Kidney (tissue), 14 donors: Measurements from ENCODE around the gene ZNF143. TPM values are rescaled to one million over a fixed set of nuclear protein-coding genes. Genes with fewer than 3 reads are reported as not detected.

Experiments used
- DNase-seq, 5 donors: peaks; one replicate each; pipeline ENCODE4 v3.0.0-alpha.2; 2013 to 2020
- FAIRE-seq: peaks from 2 replicates; lab custom pipeline; 2012; peaks lifted over from hg19 to GRCh38; lab: Jason Lieb, UNC
- H3K27ac ChIP-seq, 2 donors: one replicate each; pipeline ENCODE4 v1.7.0; 2013; ENCODE audit warnings: low read depth in 2 of 2, low read length in 2 of 2, inconsistent platforms in 1 of 2
- H3K27me3 ChIP-seq: one replicate; pipeline ENCODE4 v1.7.1; 2013; ENCODE audit warnings: low read length, inconsistent platforms; ENCODE audit not compliant: control insufficient read depth, insufficient read depth
- H3K36me3 ChIP-seq, 3 donors: one replicate each; pipeline versions ENCODE4 v1.7.0 to v1.7.1; 2013; ENCODE audit warnings: low read length in 3 of 3, control low read depth in 1 of 3, inconsistent platforms in 1 of 3; ENCODE audit not compliant: insufficient read depth in 3 of 3, control insufficient read depth in 2 of 3
- H3K4me1 ChIP-seq, 3 donors: one replicate each; pipeline versions ENCODE4 v1.7.0 to v1.7.1; 2013; ENCODE audit warnings: low read length in 3 of 3, inconsistent platforms in 1 of 3, low read depth in 1 of 3; ENCODE audit not compliant: control insufficient read depth in 2 of 3, insufficient read depth in 2 of 3
- H3K4me3 ChIP-seq, 3 donors: one replicate each; pipeline versions ENCODE4 v1.7.0 to v1.8.1; 2013; ENCODE audit warnings: low read length in 3 of 3, control low read depth in 1 of 3, inconsistent platforms in 1 of 3
- H3K9ac ChIP-seq, 3 donors: one replicate each; pipeline versions ENCODE4 v1.7.0 to v1.7.1; 2013; ENCODE audit warnings: low read length in 3 of 3, control low read depth in 1 of 3, inconsistent platforms in 1 of 3
- H3K9me3 ChIP-seq, 3 donors: one replicate each; pipeline versions ENCODE4 v1.7.0 to v1.7.1; 2013; ENCODE audit warnings: low read length in 3 of 3, control low read depth in 1 of 3, inconsistent platforms in 1 of 3; ENCODE audit not compliant: control insufficient read depth in 2 of 3, insufficient read depth in 1 of 3
- CTCF ChIP-seq: IDR thresholded peaks from 3 replicates; pipeline ENCODE4 v1.5.1; 2012; ENCODE audit warnings: mild to moderate bottlenecking, moderate library complexity, borderline replicate concordance; ENCODE audit not compliant: insufficient read depth; ENCODE audit errors: extremely low read depth
- intact Hi-C: fragments of 100-400 bp; cut with DNase I; formaldehyde crosslinking; loops from one replicate; pipeline ENCODE4 v1.11.1; 2022
- polyA plus RNA-seq: library from polyadenylated mRNA; stranded (reverse); fragments of 350-450 nt; fragmentation: Illumina TruSeq; extraction: RNeasy Lipid Tissue Mini Kit (QIAGEN cat#74804); gene quantifications from one replicate; pipeline ENCODE4 v1.2.3, GENCODE V29; 2014; ENCODE audit warnings: low read depth, low replicate concordance; ENCODE audit not compliant: insufficient read depth
- total RNA-seq: library from RNA; stranded (reverse); fragmentation: NEBNext Ultra II Directional; extraction: Animal tissue kit (Norgen Biotek cat#: 25700); gene quantifications from one replicate; pipeline ENCODE4 v1.2.1, GENCODE V29; 2021
- donor health status: control.
- donor health status: control.
- donor health status: control.
- donor health status: control.
- donor health status: control.
- donor health status: DM: yes; HTN: yes; CAD: no.
- donor health status: Normal renal cell carcinoma (clear cell type).

Gene ZNF143
- total and polyA plus RNA-seq, 2 donors from 2014 or later = 8.6 to 30.3 TPM

DNA sequence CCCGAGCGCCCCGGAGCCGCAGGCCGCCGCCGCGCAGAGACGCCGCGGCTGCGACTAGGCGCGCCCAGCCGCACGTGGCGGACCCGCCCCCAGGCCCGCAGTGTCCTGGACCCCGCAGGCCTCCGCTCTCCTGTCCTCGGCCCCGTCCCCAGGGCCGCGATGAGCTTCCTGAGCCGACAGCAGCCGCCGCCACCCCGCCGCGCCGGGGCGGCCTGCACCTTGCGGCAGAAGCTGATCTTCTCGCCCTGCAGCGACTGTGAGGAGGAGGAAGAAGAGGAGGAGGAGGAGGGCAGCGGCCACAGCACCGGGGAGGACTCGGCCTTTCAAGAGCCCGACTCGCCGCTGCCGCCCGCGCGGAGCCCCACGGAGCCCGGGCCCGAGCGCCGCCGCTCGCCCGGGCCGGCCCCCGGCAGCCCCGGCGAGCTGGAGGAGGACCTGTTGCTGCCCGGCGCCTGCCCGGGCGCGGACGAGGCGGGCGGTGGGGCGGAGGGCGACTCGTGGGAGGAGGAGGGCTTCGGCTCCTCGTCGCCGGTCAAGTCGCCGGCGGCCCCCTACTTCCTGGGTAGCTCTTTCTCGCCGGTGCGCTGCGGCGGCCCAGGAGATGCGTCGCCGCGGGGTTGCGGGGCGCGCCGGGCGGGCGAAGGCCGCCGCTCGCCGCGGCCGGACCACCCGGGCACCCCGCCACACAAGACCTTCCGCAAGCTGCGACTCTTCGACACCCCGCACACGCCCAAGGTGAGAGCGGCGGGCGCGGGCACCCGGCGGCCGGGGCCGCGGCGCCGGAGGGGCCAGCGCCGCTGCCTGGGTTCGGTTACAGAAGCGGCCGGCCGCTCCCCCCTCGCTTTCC, 113.2 kb downstream of the ZNF143 start:
- H3K36me3 ChIP-seq = no peaks in the 10 kb centered on the region
- H3K4me1 ChIP-seq = peaks cover 7 to 9% (median 7%) of the 10 kb centered on the region in 3 donors
- H3K9ac ChIP-seq = peak overlapping the region in 1 of 3 donors; percentile 81
- H3K27me3 ChIP-seq = no peaks in the 10 kb centered on the region
- no peak for FAIRE-seq
- H3K27ac ChIP-seq = peak overlapping the region; percentile 80 to 83
- H3K4me3 ChIP-seq = peak overlapping the region; percentile 76 to 90 (median 82)
- intact Hi-C loops = no loop called here
- DNase-seq = peak in 2 of 5 donors; percentile 36 to 87
- no peak for TF ChIP-seq CTCF
- no peaks in the 10 kb centered on the region for H3K9me3 ChIP-seq

- no peak for FAIRE-seq
- peak overlapping the region; percentile 80 to 83 for H3K27ac ChIP-seq
- peak in 3 of 5 donors; percentile 53 to 78 (median 59) for DNase-seq
- intact Hi-C loops = no loop called here
- H3K9me3 ChIP-seq = no peaks in the 10 kb centered on the region
- H3K4me3 ChIP-seq = peak overlapping the region; percentile 76 to 90 (median 82)
- TF ChIP-seq CTCF = no peak
- H3K36me3 ChIP-seq = peaks cover 0 to 3% (median 0%) of the 10 kb centered on the region in 3 donors
- no peaks in the 10 kb centered on the region for H3K27me3 ChIP-seq
- H3K4me1 ChIP-seq = peaks cover 2 to 10% (median 6%) of the 10 kb centered on the region in 3 donors
- peak overlapping the region; percentile 41 to 89 (median 81) for H3K9ac ChIP-seq
These were observed 113.9 kb downstream of the ZNF143 start for GRCh38 chr11:9574622-9575259.

GRCh38 chr11:9575260-9576240, 114.7 kb downstream of the ZNF143 start:
- no peak for TF ChIP-seq CTCF
- no peaks in the 10 kb centered on the region for H3K9me3 ChIP-seq
- peak overlapping the region; percentile 76 to 90 (median 82) for H3K4me3 ChIP-seq
- peaks cover 0 to 3% (median 0%) of the 10 kb centered on the region in 3 donors for H3K36me3 ChIP-seq
- H3K9ac ChIP-seq = peak overlapping the region; percentile 41 to 89 (median 81)
- H3K4me1 ChIP-seq = peaks cover 0 to 6% (median 3%) of the 10 kb centered on the region in 3 donors
- intact Hi-C loops = no loop called here
- peak in 4 of 5 donors; percentile 75 to 96 (median 84) for DNase-seq
- peak overlapping the region; percentile 80 to 83 for H3K27ac ChIP-seq
- no peak for FAIRE-seq
- no peaks in the 10 kb centered on the region for H3K27me3 ChIP-seq
